H1 (cell line): Measurements from ENCODE around the gene FADD. TPM values are rescaled to one million over a fixed set of nuclear protein-coding genes. Genes with fewer than 3 reads are reported as not detected.

Source experiments
- CTCF ChIA-PET: fragments of 300-600 bp; sonication (Branson Sonifier 250); formaldehyde crosslinking; loops from one replicate; lab custom pipeline; 2021; ENCODE audit not compliant: partially characterized antibody; lab: Charles Lee
- POLR2A ChIA-PET: fragments of 300-600 bp; sonication (Branson Sonifier 250); formaldehyde crosslinking; loops from one replicate; lab custom pipeline; 2021; ENCODE audit warnings: inconsistent platforms; ENCODE audit not compliant: partially characterized antibody; lab: Charles Lee
- DNase-seq, 2 experiments: peaks; one replicate each; pipeline versions ENCODE4 v3.0.0 to v3.0.0-alpha.2; 2010 to 2022; ENCODE audit warnings: low spot score in 2 of 2, low read depth in 1 of 2, mixed read lengths in 1 of 2
- FAIRE-seq: peaks from 2 replicates; lab custom pipeline; 2011; peaks lifted over from hg19 to GRCh38; lab: Jason Lieb, UNC
- H2AFZ ChIP-seq: 2 replicates; pipeline ENCODE4 v1.8.1; 2012; ENCODE audit warnings: low read length, inconsistent platforms
- H2AK5ac ChIP-seq: 2 replicates; pipeline ENCODE4 v1.6.1; 2013; ENCODE audit warnings: low read depth, low read length
- H2BK120ac ChIP-seq: replicated peaks from 2 replicates; pipeline ENCODE3; 2013; ENCODE audit warnings: low read depth, low read length, inconsistent platforms
- H2BK12ac ChIP-seq: 2 replicates; pipeline ENCODE4 v1.6.1; 2013; ENCODE audit warnings: low read depth, low read length
- H2BK15ac ChIP-seq: 2 replicates; pipeline ENCODE4 v1.6.1; 2013; ENCODE audit warnings: low read length
- H2BK20ac ChIP-seq: 2 replicates; pipeline ENCODE4 v1.6.1; 2013; ENCODE audit warnings: low read length
- H2BK5ac ChIP-seq: 2 replicates; pipeline ENCODE4 v1.6.1; 2013; ENCODE audit warnings: low read depth, low read length
- H3K14ac ChIP-seq: 2 replicates; pipeline ENCODE4 v1.6.1; 2013; ENCODE audit warnings: inconsistent platforms; ENCODE audit not compliant: insufficient read length
- H3K18ac ChIP-seq: 2 replicates; pipeline ENCODE4 v1.6.1; 2013; ENCODE audit warnings: low read length; ENCODE audit errors: extremely low read depth
- H3K23ac ChIP-seq: 2 replicates; pipeline ENCODE4 v1.6.1; 2013; ENCODE audit warnings: inconsistent platforms; ENCODE audit not compliant: insufficient read length
- H3K23me2 ChIP-seq: 2 replicates; pipeline ENCODE4 v1.6.1; 2013; ENCODE audit warnings: low read depth, low read length
- H3K27ac ChIP-seq: 2 replicates; pipeline ENCODE4 v1.6.1; 2011; ENCODE audit warnings: low read depth, low read length, inconsistent platforms
- H3K27me3 ChIP-seq, 4 experiments: replicated peaks in 1 of 4; 1 replicate in 1 of 4; 2 replicates in 3 of 4; pipeline versions ENCODE4 v1.6.1 to v1.8.1; 2011 to 2013; ENCODE audit warnings: low read length in 3 of 4, mild to moderate bottlenecking in 3 of 4, inconsistent platforms in 2 of 4, mixed read lengths in 2 of 4, moderate library complexity in 1 of 4; ENCODE audit not compliant: control insufficient read depth in 3 of 4, insufficient read depth in 3 of 4; ENCODE audit errors: extremely low read depth in 1 of 4
- H3K36me3 ChIP-seq, 4 experiments: 2 replicates each; pipeline versions ENCODE4 v1.6.1 to v1.8.1; 2011 to 2013; ENCODE audit warnings: mild to moderate bottlenecking in 4 of 4, low read length in 3 of 4, moderate library complexity in 2 of 4, control low read depth in 1 of 4, inconsistent platforms in 1 of 4; ENCODE audit not compliant: insufficient read depth in 4 of 4, control insufficient read depth in 2 of 4
- H3K4ac ChIP-seq: replicated peaks from 2 replicates; pipeline ENCODE3; 2013; ENCODE audit warnings: low read length, low read depth, mixed read lengths, inconsistent platforms; ENCODE audit not compliant: insufficient read length
- H3K4me1 ChIP-seq, 4 experiments: replicated peaks in 1 of 4; 1 replicate in 1 of 4; 2 replicates in 3 of 4; pipeline versions ENCODE4 v1.6.1 to v1.8.1; 2011 to 2013; ENCODE audit warnings: low read length in 3 of 4, inconsistent platforms in 2 of 4, mixed read lengths in 1 of 4; ENCODE audit not compliant: insufficient read depth in 4 of 4, control insufficient read depth in 3 of 4
- H3K4me2 ChIP-seq, 2 experiments: 2 replicates each; pipeline versions ENCODE4 v1.6.1 to v1.8.1; 2011 to 2013; ENCODE audit warnings: low read depth in 2 of 2, low read length in 2 of 2, control low read depth in 1 of 2, inconsistent platforms in 1 of 2, mild to moderate bottlenecking in 1 of 2; ENCODE audit not compliant: insufficient read depth in 1 of 2
- H3K4me3 ChIP-seq, 4 experiments: fragments of 200-600, 300-600 bp in 1 of 4; sonication (generic), shearing (Covaris generic), sonication (Bioruptor Twin) in 1 of 4; 2 replicates each; pipeline versions ENCODE4 v1.5.1 to v1.8.1; 2011 to 2016; ENCODE audit warnings: low read length in 4 of 4, low read depth in 3 of 4, control low read depth in 2 of 4, inconsistent platforms in 2 of 4, mild to moderate bottlenecking in 2 of 4, mixed read lengths in 1 of 4, moderate library complexity in 1 of 4; ENCODE audit not compliant: insufficient read depth in 2 of 4; ENCODE audit errors: extremely low read depth in 1 of 4
- H3K56ac ChIP-seq: replicated peaks from 2 replicates; pipeline ENCODE3; 2013; ENCODE audit warnings: low read depth, mild to moderate bottlenecking, mixed read lengths, low read length, inconsistent platforms; ENCODE audit not compliant: insufficient read length
- H3K79me1 ChIP-seq: 2 replicates; pipeline ENCODE4 v1.6.1; 2013; ENCODE audit warnings: low read depth, low read length, control low read depth
- H3K79me2 ChIP-seq, 2 experiments: 2 replicates each; pipeline versions ENCODE4 v1.6.1 to v1.8.1; 2012 to 2013; ENCODE audit warnings: low read length in 2 of 2, mild to moderate bottlenecking in 2 of 2, inconsistent platforms in 1 of 2; ENCODE audit not compliant: insufficient read depth in 2 of 2, control insufficient read depth in 1 of 2
- H3K9ac ChIP-seq, 4 experiments: replicated peaks in 1 of 4; 1 replicate in 1 of 4; 2 replicates in 3 of 4; pipeline versions ENCODE4 v1.6.1 to v1.8.1; 2011 to 2013; ENCODE audit warnings: low read depth in 3 of 4, low read length in 3 of 4, control low read depth in 2 of 4, mild to moderate bottlenecking in 2 of 4, moderate library complexity in 2 of 4, inconsistent platforms in 1 of 4; ENCODE audit errors: extremely low read depth in 1 of 4
- H3K9me3 ChIP-seq, 2 experiments: 2 replicates each; pipeline versions ENCODE4 v1.6.1 to v1.8.1; 2012 to 2013; ENCODE audit warnings: mild to moderate bottlenecking in 2 of 2, moderate library complexity in 2 of 2, control low read depth in 1 of 2, inconsistent platforms in 1 of 2, low read depth in 1 of 2, low read length in 1 of 2, mixed read lengths in 1 of 2; ENCODE audit not compliant: insufficient read depth in 2 of 2
- H4K20me1 ChIP-seq, 2 experiments: replicated peaks in 1 of 2; 2 replicates each; pipeline versions ENCODE3 to v1.8.1; 2011 to 2013; ENCODE audit warnings: inconsistent platforms in 2 of 2, low read length in 2 of 2, mild to moderate bottlenecking in 1 of 2; ENCODE audit not compliant: insufficient read depth in 2 of 2, control insufficient read depth in 1 of 2
- H4K5ac ChIP-seq: 2 replicates; pipeline ENCODE4 v1.6.1; 2013; ENCODE audit warnings: low read length, low read depth, mixed read lengths, inconsistent platforms; ENCODE audit not compliant: insufficient read length
- H4K8ac ChIP-seq: 2 replicates; pipeline ENCODE4 v1.8.0; 2013; ENCODE audit warnings: mild to moderate bottlenecking, moderate library complexity, low read length, inconsistent platforms; ENCODE audit not compliant: insufficient read depth; ENCODE audit errors: extremely low read depth
- H4K91ac ChIP-seq: replicated peaks from 2 replicates; pipeline ENCODE3; 2013; ENCODE audit warnings: low read length, mixed read lengths, inconsistent platforms; ENCODE audit not compliant: insufficient read length
- CBX5 ChIP-seq: fragments of 300-800, 300-1000 bp; sonication (generic); IDR thresholded peaks from 2 replicates; pipeline ENCODE4 v1.7.1; 2016; ENCODE audit warnings: antibody characterized with exemption, low read length, low read depth
- FOSL1 ChIP-seq: IDR thresholded peaks from 2 replicates; pipeline ENCODE4 v1.6.1; 2011; ENCODE audit warnings: mild to moderate bottlenecking, low read depth, low read length, moderate library complexity; ENCODE audit not compliant: insufficient read depth
- GTF2F1 ChIP-seq: IDR thresholded peaks from 2 replicates; pipeline ENCODE4 v1.6.1; 2012; ENCODE audit warnings: low read depth, low read length, improper control_type of control experiment, borderline replicate concordance
- KDM4A ChIP-seq: IDR thresholded peaks from one replicate; pipeline ENCODE4 v1.7.1; 2012; ENCODE audit warnings: low read depth, mild to moderate bottlenecking, moderate library complexity, low read length, inconsistent platforms; ENCODE audit not compliant: severe bottlenecking
- RAD21 ChIP-seq, 2 experiments: IDR thresholded peaks in 1 of 2; conservative IDR thresholded peaks in 1 of 2; 2 replicates each; pipeline ENCODE4 v1.6.1; 2011; ENCODE audit warnings: low read depth in 2 of 2, low read length in 2 of 2, improper control_type of control experiment in 1 of 2, inconsistent platforms in 1 of 2, mild to moderate bottlenecking in 1 of 2, moderate library complexity in 1 of 2
- RFX5 ChIP-seq: IDR thresholded peaks from 2 replicates; pipeline ENCODE4 v1.6.1; 2011; ENCODE audit warnings: low read depth, low read length, improper control_type of control experiment, borderline replicate concordance
- TAF1 ChIP-seq: IDR thresholded peaks from 2 replicates; pipeline ENCODE4 v1.6.1; 2011; ENCODE audit warnings: mild to moderate bottlenecking, low read depth, low read length
- TAF7 ChIP-seq: optimal IDR thresholded peaks from 2 replicates; pipeline ENCODE3; 2011; ENCODE audit warnings: low read depth, mild to moderate bottlenecking, inconsistent platforms, low read length, moderate library complexity, borderline replicate concordance
- TBP ChIP-seq: IDR thresholded peaks from 2 replicates; pipeline ENCODE4 v1.6.1; 2011; ENCODE audit warnings: low read depth, low read length, improper control_type of control experiment
- TCF12 ChIP-seq: IDR thresholded peaks from 2 replicates; pipeline ENCODE4 v1.6.1; 2011; ENCODE audit warnings: low read depth, mild to moderate bottlenecking, low read length
- ZNF274 ChIP-seq: IDR thresholded peaks from 2 replicates; pipeline ENCODE4 v1.7.0; 2012; ENCODE audit warnings: low read length, borderline replicate concordance; ENCODE audit errors: extremely low read depth
- WGBS, 2 experiments: shearing (Covaris generic) in 1 of 2; methylation state at CpG; one replicate each; pipeline versions ENCODE4 v1.1.6 to v1.1.7; 2013 to 2015; ENCODE audit warnings: low lambda C conversion rate in 2 of 2, mixed read lengths in 2 of 2, inconsistent platforms in 1 of 2, low coverage in 1 of 2, missing lambda C conversion rate in 1 of 2; ENCODE audit not compliant: insufficient replicate concordance in 2 of 2, insufficient coverage in 1 of 2, insufficient read length in 1 of 2; ENCODE audit errors: extremely low coverage in 1 of 2, missing lambda C conversion rate in 1 of 2; 5-methylcytosine and 5-hydroxymethylcytosine counted together
- polyA plus RNA-seq, 7 experiments: library from polyadenylated mRNA; depleted of rRNA in 3 of 7; stranded (reverse) in 5 of 7; unstranded in 2 of 7; fragments of >200 nt in 5 of 7; fragments of 200-250 nt in 2 of 7; gene quantifications; 1 replicate in 5 of 7; 2 replicates in 1 of 7; 4 replicates in 1 of 7; pipeline versions ENCODE4 v1.2.1 to v1.2.3, GENCODE V29; 2011 to 2013; ENCODE audit warnings: missing spikeins in 2 of 7, mixed read lengths in 2 of 7
- total RNA-seq: library from RNA; stranded (reverse); fragmentation: NEBNext Ultra II Directional; extraction: Animal tissue kit (Norgen Biotek cat#: 25700); gene quantifications from 2 replicates; pipeline ENCODE4 v1.2.1, GENCODE V29; 2021

The FADD gene
- total and polyA plus RNA-seq, 2 of the 8 experiments (the other 6 are each of a cell fraction or from before 2014, with no cell fraction given) = 29.0 to 43.9 TPM

GRCh38 chr11:70164705-70165104, 38.4 kb upstream of the FADD start:
- FAIRE-seq = no peak

More at GRCh38 chr11:70164705-70165104, 38.4 kb upstream of the FADD start:
- Histone ChIP-seq H2BK15ac (no peak overlapping the region), H2AK5ac (no peak overlapping the region), H3K23ac (no peak overlapping the region), H3K27ac (no peak overlapping the region), H2BK12ac (no peak overlapping the region), H2BK5ac (no peak overlapping the region), H3K18ac (no peak overlapping the region), H3K79me1 (no peaks in the 10 kb centered on the region), H3K27me3 (no peaks in the 10 kb centered on the region; a peak in 1 of 7 replicates), H3K14ac (no peak overlapping the region), H3K4me1 (peaks cover 0 to 2% (median 0%) of the 10 kb centered on the region in 4 experiments; a peak in 2 of 7 replicates), H2BK120ac (no peak overlapping the region), H2AFZ (no peak overlapping the region), H3K4ac (no peak overlapping the region), H3K9ac (no peak overlapping the region), H3K4me2 (no peak overlapping the region), H4K91ac (no peak overlapping the region), H3K36me3 (no peaks in the 10 kb centered on the region), H3K4me3 (no peak overlapping the region), H3K23me2 (no peaks in the 10 kb centered on the region), H3K79me2 (no peaks in the 10 kb centered on the region), H4K8ac (no peak overlapping the region), H4K20me1 (no peaks in the 10 kb centered on the region), H3K9me3 (no peaks in the 10 kb centered on the region), H3K56ac (no peak overlapping the region), H2BK20ac (no peak overlapping the region), H4K5ac (no peak overlapping the region)
- DNase-seq = no peak
- TF ChIP-seq RAD21 (IDR thresholded peaks at IDR 0.05 in 1 of 2, conservative IDR thresholded peaks at IDR 0.05 in 1 of 2; ENCODE audit: low read depth in 2 of 2, low read length in 2 of 2) (no peak), GTF2F1 (no peak), TBP (no peak), RFX5 (no peak), CBX5 (no peak), KDM4A (no peak), TAF7 (no peak), FOSL1 (no peak), TCF12 (no peak), TAF1 (no peak), ZNF274 (no peak)
- ChIA-PET CTCF (interaction anchor here (0.7 to 4.0 kb wide), 3 partner anchors 10 to 250 kb away, joined by 3 to 11 read pairs (median 5); no protein-coding TSS in a partner anchor), POLR2A (no interaction called here)
- 92% methylated on average over 10 of the region's 10 CpGs; no CpG with 5 or more reads in 1 of the 2 experiments for WGBS, 2 experiments
